ENCODE results near the gene CAMKK2. TPM values are rescaled to one million over a fixed set of nuclear protein-coding genes. Genes with fewer than 3 reads are reported as not detected.
"Not testable (repeated sequence)": the region's sequence is repeated elsewhere in the genome, so short reads cannot be mapped to it uniquely, and the experiment has no call there.

Gene CAMKK2
- total RNA-seq, 1 donor from 2014 or later: 25.6 TPM

- no peak for TF ChIP-seq CTCF (IDR thresholded peaks at IDR 0.05; ENCODE audit: insufficient read depth, low read length, poor library complexity, severe bottlenecking)
- Histone ChIP-seq H3K27me3 (ENCODE audit: control insufficient read depth, insufficient read depth, low read length) (no peaks in the 10 kb centered on the region), H3K36me3 (ENCODE audit: control insufficient read depth, insufficient read depth, low read length) (peaks cover 3% of the 10 kb centered on the region), H3K4me3 (ENCODE audit: low read depth, low read length) (no peak overlapping the region)
- no peak for DNase-seq (ENCODE audit: low read depth)
These were observed 36.4 kb downstream of the CAMKK2 start for GRCh38 chr12:121260091-121260490.

GRCh38 chr12:121259074-121259473 lies 37.4 kb downstream of the CAMKK2 start:
- DNase-seq (ENCODE audit: low read depth): no peak
- Histone ChIP-seq H3K27me3 (ENCODE audit: control insufficient read depth, insufficient read depth, low read length) (no peaks in the 10 kb centered on the region), H3K36me3 (ENCODE audit: control insufficient read depth, insufficient read depth, low read length) (peaks cover 3% of the 10 kb centered on the region), H3K4me3 (ENCODE audit: low read depth, low read length) (no peak overlapping the region)
- no peak for TF ChIP-seq CTCF (IDR thresholded peaks at IDR 0.05; ENCODE audit: insufficient read depth, low read length, poor library complexity, severe bottlenecking)

- not testable (repeated sequence) for H3K36me3 ChIP-seq (ENCODE audit: control insufficient read depth, insufficient read depth, low read length)
These were observed 38.6 kb downstream of the CAMKK2 start for GRCh38 chr12:121257704-121258449.

GRCh38 chr12:121255433-121255832 lies 41.1 kb downstream of the CAMKK2 start:
- no peak for TF ChIP-seq CTCF (IDR thresholded peaks at IDR 0.05; ENCODE audit: insufficient read depth, low read length, poor library complexity, severe bottlenecking)
- H3K27me3 ChIP-seq (ENCODE audit: control insufficient read depth, insufficient read depth, low read length): no peaks in the 10 kb centered on the region
- no peak for DNase-seq (ENCODE audit: low read depth)
- no peak overlapping the region for H3K4me3 ChIP-seq (ENCODE audit: low read depth, low read length)
- H3K36me3 ChIP-seq (ENCODE audit: control insufficient read depth, insufficient read depth, low read length): peaks cover 4% of the 10 kb centered on the region

More at GRCh38 chr12:121257704-121258449, 38.6 kb downstream of the CAMKK2 start:
- DNase-seq (ENCODE audit: low read depth); H3K27me3 ChIP-seq (ENCODE audit: control insufficient read depth, insufficient read depth, low read length); H3K4me3 ChIP-seq (ENCODE audit: low read depth, low read length): not testable (repeated sequence)

- no peak for DNase-seq (ENCODE audit: low read depth)
These were observed 42.7 kb downstream of the CAMKK2 start for GRCh38 chr12:121253638-121254335.

More at GRCh38 chr12:121253638-121254335, 42.7 kb downstream of the CAMKK2 start:
- H3K4me3 ChIP-seq (ENCODE audit: low read depth, low read length): no peak overlapping the region
- H3K27me3 ChIP-seq (ENCODE audit: control insufficient read depth, insufficient read depth, low read length): no peaks in the 10 kb centered on the region
- peaks cover 4% of the 10 kb centered on the region for H3K36me3 ChIP-seq (ENCODE audit: control insufficient read depth, insufficient read depth, low read length)
- no peak for TF ChIP-seq CTCF (IDR thresholded peaks at IDR 0.05; ENCODE audit: insufficient read depth, low read length, poor library complexity, severe bottlenecking)

All from kidney epithelial cell (primary cell).